Measurements from ENCODE around the gene GRIN2C.

Gene GRIN2C

GRCh38 chr17:74863420-74864296, 4.0 kb upstream of the GRIN2C start:
- no peak for ATAC-seq
- TF ChIP-seq, protein P1, sequence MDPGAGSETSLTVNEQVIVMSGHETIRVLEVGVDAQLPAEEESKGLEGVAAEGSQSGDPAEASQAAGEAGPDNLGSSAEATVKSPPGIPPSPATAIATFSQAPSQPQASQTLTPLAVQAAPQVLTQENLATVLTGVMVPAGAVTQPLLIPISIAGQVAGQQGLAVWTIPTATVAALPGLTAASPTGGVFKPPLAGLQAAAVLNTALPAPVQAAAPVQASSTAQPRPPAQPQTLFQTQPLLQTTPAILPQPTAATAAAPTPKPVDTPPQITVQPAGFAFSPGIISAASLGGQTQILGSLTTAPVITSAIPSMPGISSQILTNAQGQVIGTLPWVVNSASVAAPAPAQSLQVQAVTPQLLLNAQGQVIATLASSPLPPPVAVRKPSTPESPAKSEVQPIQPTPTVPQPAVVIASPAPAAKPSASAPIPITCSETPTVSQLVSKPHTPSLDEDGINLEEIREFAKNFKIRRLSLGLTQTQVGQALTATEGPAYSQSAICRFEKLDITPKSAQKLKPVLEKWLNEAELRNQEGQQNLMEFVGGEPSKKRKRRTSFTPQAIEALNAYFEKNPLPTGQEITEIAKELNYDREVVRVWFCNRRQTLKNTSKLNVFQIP (CRISPR knock-in tag; IDR thresholded peaks at IDR 0.05; ENCODE audit: borderline replicate concordance, low read depth) = no peak
- no peak for TF ChIP-seq RARB (CRISPR knock-in tag; IDR thresholded peaks at IDR 0.05)
- no peak for TF ChIP-seq PPARA (CRISPR knock-in tag; IDR thresholded peaks at IDR 0.05; ENCODE audit: borderline replicate concordance)
- TF ChIP-seq CSRNP3 (CRISPR knock-in tag; IDR thresholded peaks at IDR 0.05) = no peak
- no peak for TF ChIP-seq ZNF70 (CRISPR knock-in tag; IDR thresholded peaks at IDR 0.05)
- TF ChIP-seq PATZ1 (CRISPR knock-in tag; IDR thresholded peaks at IDR 0.05; ENCODE audit: borderline replicate concordance) = no peak
- TF ChIP-seq, protein P2, sequence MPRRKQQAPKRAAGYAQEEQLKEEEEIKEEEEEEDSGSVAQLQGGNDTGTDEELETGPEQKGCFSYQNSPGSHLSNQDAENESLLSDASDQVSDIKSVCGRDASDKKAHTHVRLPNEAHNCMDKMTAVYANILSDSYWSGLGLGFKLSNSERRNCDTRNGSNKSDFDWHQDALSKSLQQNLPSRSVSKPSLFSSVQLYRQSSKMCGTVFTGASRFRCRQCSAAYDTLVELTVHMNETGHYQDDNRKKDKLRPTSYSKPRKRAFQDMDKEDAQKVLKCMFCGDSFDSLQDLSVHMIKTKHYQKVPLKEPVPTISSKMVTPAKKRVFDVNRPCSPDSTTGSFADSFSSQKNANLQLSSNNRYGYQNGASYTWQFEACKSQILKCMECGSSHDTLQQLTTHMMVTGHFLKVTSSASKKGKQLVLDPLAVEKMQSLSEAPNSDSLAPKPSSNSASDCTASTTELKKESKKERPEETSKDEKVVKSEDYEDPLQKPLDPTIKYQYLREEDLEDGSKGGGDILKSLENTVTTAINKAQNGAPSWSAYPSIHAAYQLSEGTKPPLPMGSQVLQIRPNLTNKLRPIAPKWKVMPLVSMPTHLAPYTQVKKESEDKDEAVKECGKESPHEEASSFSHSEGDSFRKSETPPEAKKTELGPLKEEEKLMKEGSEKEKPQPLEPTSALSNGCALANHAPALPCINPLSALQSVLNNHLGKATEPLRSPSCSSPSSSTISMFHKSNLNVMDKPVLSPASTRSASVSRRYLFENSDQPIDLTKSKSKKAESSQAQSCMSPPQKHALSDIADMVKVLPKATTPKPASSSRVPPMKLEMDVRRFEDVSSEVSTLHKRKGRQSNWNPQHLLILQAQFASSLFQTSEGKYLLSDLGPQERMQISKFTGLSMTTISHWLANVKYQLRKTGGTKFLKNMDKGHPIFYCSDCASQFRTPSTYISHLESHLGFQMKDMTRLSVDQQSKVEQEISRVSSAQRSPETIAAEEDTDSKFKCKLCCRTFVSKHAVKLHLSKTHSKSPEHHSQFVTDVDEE (CRISPR knock-in tag; IDR thresholded peaks at IDR 0.05) = no peak
- TF ChIP-seq TCF4 (CRISPR knock-in tag; IDR thresholded peaks at IDR 0.05; ENCODE audit: borderline replicate concordance) = no peak
- no peak for TF ChIP-seq CSDC2 (CRISPR knock-in tag; IDR thresholded peaks at IDR 0.05)

- no peak for ATAC-seq
- no peak for TF ChIP-seq PATZ1 (CRISPR knock-in tag; IDR thresholded peaks at IDR 0.05; ENCODE audit: borderline replicate concordance)
- TF ChIP-seq CSDC2 (CRISPR knock-in tag; IDR thresholded peaks at IDR 0.05) = no peak
- TF ChIP-seq SNAI2 (CRISPR knock-in tag; IDR thresholded peaks at IDR 0.05) = no peak
- no peak for TF ChIP-seq ESRRG (CRISPR knock-in tag; IDR thresholded peaks at IDR 0.05)
- TF ChIP-seq, protein P2 (CRISPR knock-in tag; IDR thresholded peaks at IDR 0.05) = no peak
- no peak for TF ChIP-seq GLIS3 (CRISPR knock-in tag; IDR thresholded peaks at IDR 0.05)
- TF ChIP-seq PPARA (CRISPR knock-in tag; IDR thresholded peaks at IDR 0.05; ENCODE audit: borderline replicate concordance) = no peak
- TF ChIP-seq ZNF565 (CRISPR knock-in tag; conservative IDR thresholded peaks at IDR 0.05; ENCODE audit: low read depth) = no peak
- TF ChIP-seq ZNF8 (CRISPR knock-in tag; IDR thresholded peaks at IDR 0.05) = no peak
- TF ChIP-seq CSRNP3 (CRISPR knock-in tag; IDR thresholded peaks at IDR 0.05) = no peak
- TF ChIP-seq ZFP30 (CRISPR knock-in tag; IDR thresholded peaks at IDR 0.05) = no peak
- TF ChIP-seq, protein P1 (CRISPR knock-in tag; IDR thresholded peaks at IDR 0.05; ENCODE audit: borderline replicate concordance, low read depth) = no peak
- TF ChIP-seq TOX (CRISPR knock-in tag; IDR thresholded peaks at IDR 0.05; ENCODE audit: borderline replicate concordance) = no peak
- no peak for TF ChIP-seq RARB (CRISPR knock-in tag; IDR thresholded peaks at IDR 0.05)
- TF ChIP-seq ARNTL (CRISPR knock-in tag; IDR thresholded peaks at IDR 0.05; ENCODE audit: borderline replicate concordance, low read depth) = no peak
- no peak for TF ChIP-seq TCF4 (CRISPR knock-in tag; IDR thresholded peaks at IDR 0.05; ENCODE audit: borderline replicate concordance)
- no peak for TF ChIP-seq BACH2 (CRISPR knock-in tag; IDR thresholded peaks at IDR 0.05; ENCODE audit: borderline replicate concordance)
- TF ChIP-seq ISL1 (CRISPR knock-in tag; IDR thresholded peaks at IDR 0.05) = no peak
- TF ChIP-seq OSR1 (CRISPR knock-in tag; IDR thresholded peaks at IDR 0.05) = no peak
Measured at GRCh38 chr17:74862919-74863318, 3.2 kb upstream of the GRIN2C start.
